ENCODE measurements around the gene SPDEF. TPM values are rescaled to one million over a fixed set of nuclear protein-coding genes. Genes with fewer than 3 reads are reported as not detected.

SPDEF gene
- total and polyA plus RNA-seq, 2 donors (not counting 1 experiment from before 2014, with no cell fraction given): under 0.01 to 0.03 TPM

DNA sequence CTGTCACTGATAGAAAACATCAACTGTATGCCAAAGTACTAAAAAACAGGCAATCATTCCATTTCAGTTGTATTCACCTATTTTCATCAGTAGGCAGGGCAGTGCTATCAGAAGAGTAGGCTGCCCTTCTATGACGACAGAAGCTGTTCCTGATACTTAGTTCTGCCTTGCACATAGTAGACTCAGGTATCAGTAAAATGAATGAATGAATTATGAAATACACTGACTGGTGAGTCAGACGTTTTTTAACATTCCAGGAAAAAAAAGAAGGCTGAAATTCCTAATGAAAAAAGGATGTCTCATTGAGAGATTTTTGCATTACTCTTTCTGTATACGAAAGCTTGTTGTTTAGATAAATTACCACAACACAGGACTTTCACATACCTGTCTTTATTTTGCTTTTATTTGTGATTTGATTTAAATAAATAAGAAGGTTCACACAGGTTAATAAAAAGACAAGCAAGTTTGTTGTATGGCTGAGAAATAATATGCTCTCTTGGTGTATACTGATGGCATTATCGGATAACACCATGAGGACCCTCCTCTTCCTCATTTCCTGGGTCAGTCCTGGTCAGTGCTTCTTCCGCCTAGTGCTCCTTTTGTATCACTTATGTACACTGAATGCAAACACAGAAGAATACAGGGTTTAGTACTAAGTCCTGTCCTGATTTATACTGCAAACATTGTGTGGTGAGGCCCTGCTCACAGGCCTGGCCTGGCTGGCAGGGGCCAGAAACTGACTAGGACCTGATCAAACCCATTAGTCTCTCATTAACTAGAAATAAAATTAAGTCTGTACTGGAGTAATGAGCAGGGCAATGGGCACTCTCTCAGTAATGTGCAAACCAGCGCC lies 39.4 kb upstream of the SPDEF start:
- Histone ChIP-seq H3K36me3 (ENCODE audit: control insufficient read depth, insufficient read depth, low read length) (peaks cover 1% of the 10 kb centered on the region), H3K4me1 (ENCODE audit: control insufficient read depth, extremely low read depth, insufficient read depth, low read length) (peaks cover 4% of the 10 kb centered on the region), H4K20me1 (ENCODE audit: control insufficient read depth, extremely low read depth, insufficient read depth, low read length) (no peaks in the 10 kb centered on the region), H3K4me2 (ENCODE audit: extremely low read depth, insufficient read depth, low read length) (no peak overlapping the region), H3K27ac (ENCODE audit: insufficient read depth, low read length) (no peak overlapping the region), H3K4me3 (replicated peaks in 1 of 4; ENCODE audit: control extremely low read depth in 1 of 4, insufficient read depth in 1 of 4, low read depth in 3 of 4, low read length in 4 of 4) (no peak overlapping the region), H3K9me3 (ENCODE audit: control insufficient read depth, insufficient read depth, low read depth, low read length) (no peaks in the 10 kb centered on the region), H3K27me3 (ENCODE audit: control insufficient read depth, insufficient read depth, low read length) (no peaks in the 10 kb centered on the region), H2AFZ (ENCODE audit: low read length) (no peak overlapping the region), H3K9ac (ENCODE audit: insufficient read depth, low read length) (no peak overlapping the region), H3K79me2 (ENCODE audit: control insufficient read depth, insufficient read depth, low read length) (peaks cover 14% of the 10 kb centered on the region)
- DNase-seq (ENCODE audit: low read depth in 2 of 2): peak in 1 of 2 donors; percentile 53
- TF ChIP-seq, protein P1, sequence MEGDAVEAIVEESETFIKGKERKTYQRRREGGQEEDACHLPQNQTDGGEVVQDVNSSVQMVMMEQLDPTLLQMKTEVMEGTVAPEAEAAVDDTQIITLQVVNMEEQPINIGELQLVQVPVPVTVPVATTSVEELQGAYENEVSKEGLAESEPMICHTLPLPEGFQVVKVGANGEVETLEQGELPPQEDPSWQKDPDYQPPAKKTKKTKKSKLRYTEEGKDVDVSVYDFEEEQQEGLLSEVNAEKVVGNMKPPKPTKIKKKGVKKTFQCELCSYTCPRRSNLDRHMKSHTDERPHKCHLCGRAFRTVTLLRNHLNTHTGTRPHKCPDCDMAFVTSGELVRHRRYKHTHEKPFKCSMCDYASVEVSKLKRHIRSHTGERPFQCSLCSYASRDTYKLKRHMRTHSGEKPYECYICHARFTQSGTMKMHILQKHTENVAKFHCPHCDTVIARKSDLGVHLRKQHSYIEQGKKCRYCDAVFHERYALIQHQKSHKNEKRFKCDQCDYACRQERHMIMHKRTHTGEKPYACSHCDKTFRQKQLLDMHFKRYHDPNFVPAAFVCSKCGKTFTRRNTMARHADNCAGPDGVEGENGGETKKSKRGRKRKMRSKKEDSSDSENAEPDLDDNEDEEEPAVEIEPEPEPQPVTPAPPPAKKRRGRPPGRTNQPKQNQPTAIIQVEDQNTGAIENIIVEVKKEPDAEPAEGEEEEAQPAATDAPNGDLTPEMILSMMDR (conservative IDR thresholded peaks at IDR 0.05 in 1 of 2, IDR thresholded peaks at IDR 0.05 in 1 of 2; ENCODE audit: low read depth in 1 of 2, low read length in 2 of 2): no peak
- no peak for TF ChIP-seq EZH2 (IDR thresholded peaks at IDR 0.05; ENCODE audit: low read length, missing control alignments)

DNA sequence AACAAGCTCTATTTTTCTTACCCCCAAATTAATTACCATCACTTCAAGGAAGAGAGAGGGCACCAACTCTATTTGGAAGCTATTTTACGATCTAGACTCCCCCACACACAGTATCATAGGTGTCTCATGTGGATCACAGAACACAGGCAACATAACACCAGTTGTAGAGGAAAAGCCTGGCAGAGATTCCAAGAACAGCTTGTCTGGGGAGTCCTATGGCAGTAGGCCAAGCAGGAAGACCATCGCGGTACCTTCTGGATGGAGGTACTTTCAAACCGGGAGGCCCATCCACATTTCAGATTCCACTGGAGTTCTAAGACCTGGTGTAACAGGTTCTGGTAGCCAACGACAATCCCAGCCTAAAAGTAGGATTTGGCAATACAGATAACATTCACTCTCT lies 37.6 kb upstream of the SPDEF start:
- H3K9me3 ChIP-seq (ENCODE audit: control insufficient read depth, insufficient read depth, low read depth, low read length): no peaks in the 10 kb centered on the region
- peaks cover 1% of the 10 kb centered on the region for H3K36me3 ChIP-seq (ENCODE audit: control insufficient read depth, insufficient read depth, low read length)
- no peak for TF ChIP-seq EZH2 (IDR thresholded peaks at IDR 0.05; ENCODE audit: low read length, missing control alignments)
- TF ChIP-seq, protein P1 (conservative IDR thresholded peaks at IDR 0.05 in 1 of 2, IDR thresholded peaks at IDR 0.05 in 1 of 2; ENCODE audit: low read depth in 1 of 2, low read length in 2 of 2): no peak
- H3K27me3 ChIP-seq (ENCODE audit: control insufficient read depth, insufficient read depth, low read length): no peaks in the 10 kb centered on the region
- H3K9ac ChIP-seq (ENCODE audit: insufficient read depth, low read length): no peak overlapping the region
- H3K4me1 ChIP-seq (ENCODE audit: control insufficient read depth, extremely low read depth, insufficient read depth, low read length): peaks cover 4% of the 10 kb centered on the region
- no peak for DNase-seq (ENCODE audit: low read depth in 2 of 2)
- H4K20me1 ChIP-seq (ENCODE audit: control insufficient read depth, extremely low read depth, insufficient read depth, low read length): no peaks in the 10 kb centered on the region
- no peak overlapping the region for H2AFZ ChIP-seq (ENCODE audit: low read length)
- no peak overlapping the region for H3K27ac ChIP-seq (ENCODE audit: insufficient read depth, low read length)
- H3K4me2 ChIP-seq (ENCODE audit: extremely low read depth, insufficient read depth, low read length): no peak overlapping the region
- peaks cover 14% of the 10 kb centered on the region for H3K79me2 ChIP-seq (ENCODE audit: control insufficient read depth, insufficient read depth, low read length)
- no peak overlapping the region for H3K4me3 ChIP-seq (replicated peaks in 1 of 4; ENCODE audit: control extremely low read depth in 1 of 4, insufficient read depth in 1 of 4, low read depth in 3 of 4, low read length in 4 of 4)

DNA sequence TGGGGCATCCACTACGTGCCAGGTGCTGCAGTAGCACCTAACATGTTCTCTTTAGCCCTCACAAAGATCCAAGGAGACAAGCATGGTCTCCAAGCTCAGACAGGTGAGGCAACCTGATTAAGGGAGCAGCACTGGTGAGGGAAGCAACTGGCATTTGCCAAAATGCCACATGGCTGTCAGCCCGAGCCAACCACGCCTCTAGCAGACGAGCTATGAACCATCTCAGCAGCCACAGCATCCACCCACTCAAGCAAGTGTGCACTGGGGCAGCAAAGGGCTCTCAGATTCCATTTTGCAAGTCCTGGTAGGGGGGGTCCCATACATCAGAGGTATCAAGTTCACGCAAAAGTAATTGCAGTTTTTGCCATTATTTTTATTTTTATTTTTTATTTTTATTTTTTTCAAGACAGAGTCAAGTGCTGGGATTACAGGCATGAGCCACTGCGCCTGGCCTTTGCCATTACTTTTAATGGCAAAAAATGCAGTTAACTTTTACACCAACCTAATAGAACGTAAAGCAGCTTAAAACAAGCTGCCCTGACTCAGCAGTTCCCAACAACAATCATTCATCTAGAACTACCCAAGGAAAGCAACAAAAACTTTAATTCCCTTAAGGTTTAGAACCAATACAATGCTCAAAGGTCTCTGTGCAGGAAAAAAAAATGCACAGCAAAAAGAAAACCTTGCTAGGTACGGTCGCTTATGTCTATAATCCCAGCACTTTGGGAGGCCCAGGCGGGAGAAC lies 36.3 kb upstream of the SPDEF start:
- no peaks in the 10 kb centered on the region for H3K27me3 ChIP-seq (ENCODE audit: control insufficient read depth, insufficient read depth, low read length)
- no peak for DNase-seq (ENCODE audit: low read depth in 2 of 2)
- H3K27ac ChIP-seq (ENCODE audit: insufficient read depth, low read length): no peak overlapping the region
- H3K36me3 ChIP-seq (ENCODE audit: control insufficient read depth, insufficient read depth, low read length): peaks cover 1% of the 10 kb centered on the region
- TF ChIP-seq, protein P1 (conservative IDR thresholded peaks at IDR 0.05 in 1 of 2, IDR thresholded peaks at IDR 0.05 in 1 of 2; ENCODE audit: low read depth in 1 of 2, low read length in 2 of 2): no peak
- TF ChIP-seq EZH2 (IDR thresholded peaks at IDR 0.05; ENCODE audit: low read length, missing control alignments): no peak
- no peak overlapping the region for H2AFZ ChIP-seq (ENCODE audit: low read length)
- no peaks in the 10 kb centered on the region for H3K9me3 ChIP-seq (ENCODE audit: control insufficient read depth, insufficient read depth, low read depth, low read length)
- peaks cover 14% of the 10 kb centered on the region for H3K79me2 ChIP-seq (ENCODE audit: control insufficient read depth, insufficient read depth, low read length)
- no peak overlapping the region for H3K4me2 ChIP-seq (ENCODE audit: extremely low read depth, insufficient read depth, low read length)
- H3K4me1 ChIP-seq (ENCODE audit: control insufficient read depth, extremely low read depth, insufficient read depth, low read length): peaks cover 4% of the 10 kb centered on the region
- H3K9ac ChIP-seq (ENCODE audit: insufficient read depth, low read length): no peak overlapping the region
- no peaks in the 10 kb centered on the region for H4K20me1 ChIP-seq (ENCODE audit: control insufficient read depth, extremely low read depth, insufficient read depth, low read length)
- H3K4me3 ChIP-seq (replicated peaks in 1 of 4; ENCODE audit: control extremely low read depth in 1 of 4, insufficient read depth in 1 of 4, low read depth in 3 of 4, low read length in 4 of 4): no peak overlapping the region

Data from fibroblast of lung (primary cell).